Neural cell (in vitro differentiated cells): Measurements from ENCODE around the gene FH.

ENCODE experiments used
- EP300 ChIP-seq: fragments of 450-650 bp; conservative IDR thresholded peaks from 2 replicates; pipeline ENCODE4 v1.6.1; 2014; ENCODE audit warnings: antibody characterized with exemption, mild to moderate bottlenecking, moderate library complexity; ENCODE audit not compliant: poor library complexity, severe bottlenecking
- EZH2 ChIP-seq: fragments of 200-600, 300-800 bp; shearing (Covaris generic), sonication (generic); IDR thresholded peaks from 2 replicates; pipeline ENCODE4 v1.6.1; 2014; ENCODE audit warnings: antibody characterized with exemption, low read length, borderline replicate concordance, mild to moderate bottlenecking; ENCODE audit not compliant: insufficient read depth, poor library complexity, severe bottlenecking
- MXI1 ChIP-seq: fragments of 450-650 bp; conservative IDR thresholded peaks from 2 replicates; pipeline ENCODE4 v1.6.1; 2014; ENCODE audit warnings: antibody characterized with exemption, mild to moderate bottlenecking; ENCODE audit not compliant: poor library complexity, severe bottlenecking
- POLR2AphosphoS5 ChIP-seq: IDR thresholded peaks from 2 replicates; pipeline ENCODE4 v1.6.1; 2012
- RAD21 ChIP-seq: fragments of 450-650 bp; conservative IDR thresholded peaks from 2 replicates; pipeline ENCODE4 v1.6.1; 2014; ENCODE audit warnings: antibody characterized with exemption, mild to moderate bottlenecking, moderate library complexity
- SMC3 ChIP-seq: fragments of 450-650 bp; conservative IDR thresholded peaks from 2 replicates; pipeline ENCODE4 v1.6.1; 2014; ENCODE audit warnings: antibody characterized with exemption, mild to moderate bottlenecking, moderate library complexity; ENCODE audit not compliant: poor library complexity
- TAF1 ChIP-seq: IDR thresholded peaks from 2 replicates; pipeline ENCODE4 v1.6.1; 2012; ENCODE audit warnings: low read depth
- TF ChIP-seq, protein P1 (sequence below): fragments of 450-650 bp; IDR thresholded peaks from 2 replicates; pipeline ENCODE4 v1.5.1; 2014; ENCODE audit warnings: antibody characterized with exemption, mild to moderate bottlenecking, moderate library complexity; ENCODE audit not compliant: poor library complexity, severe bottlenecking
- TF ChIP-seq, protein P2 (sequence below): IDR thresholded peaks from 2 replicates; pipeline ENCODE4 v1.6.1; 2012; ENCODE audit warnings: borderline replicate concordance

DNA sequence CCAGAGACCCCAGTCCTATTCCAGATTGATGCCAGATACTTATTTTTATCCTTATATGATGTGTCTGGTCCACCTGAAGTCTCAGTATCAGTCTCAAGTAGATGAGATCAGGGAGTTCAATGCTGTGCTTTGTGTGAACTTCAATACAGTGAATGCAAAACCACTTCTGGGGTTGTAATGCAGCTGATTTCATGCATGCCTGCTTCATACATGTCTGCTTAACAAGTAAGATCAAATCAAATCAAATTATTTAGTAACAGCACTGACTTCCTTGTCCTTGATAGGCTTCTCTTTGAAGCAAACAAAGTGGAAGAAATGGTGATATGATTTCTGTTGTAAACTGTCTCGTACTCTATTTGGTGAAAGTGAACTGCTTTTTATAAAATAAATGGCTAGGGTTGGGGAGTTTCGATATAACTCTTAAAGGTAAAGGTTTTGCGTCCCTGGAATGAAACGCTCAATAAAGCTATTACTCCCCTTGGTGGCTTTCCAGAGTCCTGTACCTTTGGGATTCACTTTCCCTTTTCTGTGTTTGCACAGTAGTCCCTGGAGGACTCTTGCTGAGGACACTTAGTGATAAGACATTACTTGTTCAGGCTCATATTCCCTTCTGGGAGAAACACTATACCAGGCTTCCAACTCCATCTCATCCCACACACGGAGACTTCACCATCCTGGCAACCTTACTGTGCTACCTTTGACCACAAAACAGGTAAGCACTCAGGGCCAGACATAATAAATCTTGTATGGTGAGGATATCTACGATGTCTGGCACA is 59.3 kb downstream of the FH start:
- no peak for TF ChIP-seq SMC3
- TF ChIP-seq, protein P1, sequence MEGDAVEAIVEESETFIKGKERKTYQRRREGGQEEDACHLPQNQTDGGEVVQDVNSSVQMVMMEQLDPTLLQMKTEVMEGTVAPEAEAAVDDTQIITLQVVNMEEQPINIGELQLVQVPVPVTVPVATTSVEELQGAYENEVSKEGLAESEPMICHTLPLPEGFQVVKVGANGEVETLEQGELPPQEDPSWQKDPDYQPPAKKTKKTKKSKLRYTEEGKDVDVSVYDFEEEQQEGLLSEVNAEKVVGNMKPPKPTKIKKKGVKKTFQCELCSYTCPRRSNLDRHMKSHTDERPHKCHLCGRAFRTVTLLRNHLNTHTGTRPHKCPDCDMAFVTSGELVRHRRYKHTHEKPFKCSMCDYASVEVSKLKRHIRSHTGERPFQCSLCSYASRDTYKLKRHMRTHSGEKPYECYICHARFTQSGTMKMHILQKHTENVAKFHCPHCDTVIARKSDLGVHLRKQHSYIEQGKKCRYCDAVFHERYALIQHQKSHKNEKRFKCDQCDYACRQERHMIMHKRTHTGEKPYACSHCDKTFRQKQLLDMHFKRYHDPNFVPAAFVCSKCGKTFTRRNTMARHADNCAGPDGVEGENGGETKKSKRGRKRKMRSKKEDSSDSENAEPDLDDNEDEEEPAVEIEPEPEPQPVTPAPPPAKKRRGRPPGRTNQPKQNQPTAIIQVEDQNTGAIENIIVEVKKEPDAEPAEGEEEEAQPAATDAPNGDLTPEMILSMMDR, result no peak
- TF ChIP-seq POLR2AphosphoS5, result no peak
- TF ChIP-seq EZH2, result no peak
- TF ChIP-seq RAD21, result no peak
- no peak for TF ChIP-seq EP300
- TF ChIP-seq, protein P2, sequence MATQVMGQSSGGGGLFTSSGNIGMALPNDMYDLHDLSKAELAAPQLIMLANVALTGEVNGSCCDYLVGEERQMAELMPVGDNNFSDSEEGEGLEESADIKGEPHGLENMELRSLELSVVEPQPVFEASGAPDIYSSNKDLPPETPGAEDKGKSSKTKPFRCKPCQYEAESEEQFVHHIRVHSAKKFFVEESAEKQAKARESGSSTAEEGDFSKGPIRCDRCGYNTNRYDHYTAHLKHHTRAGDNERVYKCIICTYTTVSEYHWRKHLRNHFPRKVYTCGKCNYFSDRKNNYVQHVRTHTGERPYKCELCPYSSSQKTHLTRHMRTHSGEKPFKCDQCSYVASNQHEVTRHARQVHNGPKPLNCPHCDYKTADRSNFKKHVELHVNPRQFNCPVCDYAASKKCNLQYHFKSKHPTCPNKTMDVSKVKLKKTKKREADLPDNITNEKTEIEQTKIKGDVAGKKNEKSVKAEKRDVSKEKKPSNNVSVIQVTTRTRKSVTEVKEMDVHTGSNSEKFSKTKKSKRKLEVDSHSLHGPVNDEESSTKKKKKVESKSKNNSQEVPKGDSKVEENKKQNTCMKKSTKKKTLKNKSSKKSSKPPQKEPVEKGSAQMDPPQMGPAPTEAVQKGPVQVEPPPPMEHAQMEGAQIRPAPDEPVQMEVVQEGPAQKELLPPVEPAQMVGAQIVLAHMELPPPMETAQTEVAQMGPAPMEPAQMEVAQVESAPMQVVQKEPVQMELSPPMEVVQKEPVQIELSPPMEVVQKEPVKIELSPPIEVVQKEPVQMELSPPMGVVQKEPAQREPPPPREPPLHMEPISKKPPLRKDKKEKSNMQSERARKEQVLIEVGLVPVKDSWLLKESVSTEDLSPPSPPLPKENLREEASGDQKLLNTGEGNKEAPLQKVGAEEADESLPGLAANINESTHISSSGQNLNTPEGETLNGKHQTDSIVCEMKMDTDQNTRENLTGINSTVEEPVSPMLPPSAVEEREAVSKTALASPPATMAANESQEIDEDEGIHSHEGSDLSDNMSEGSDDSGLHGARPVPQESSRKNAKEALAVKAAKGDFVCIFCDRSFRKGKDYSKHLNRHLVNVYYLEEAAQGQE, result no peak
- TF ChIP-seq TAF1, result no peak
- no peak for TF ChIP-seq MXI1
